Fibroblast of peridontal ligament (primary cell): ENCODE results near the gene CEP120.
A peak's percentile ranks its signal among the peaks of the same experiment; 100 is the strongest.

Experiments
- DNase-seq: peaks from one replicate; pipeline ENCODE4 v3.0.0-alpha.2; 2010; ENCODE audit errors: extremely low read depth

CEP120 gene

GRCh38 chr5:123299136-123299535 is 124.1 kb downstream of the CEP120 start:
- DNase-seq, result no peak

GRCh38 chr5:123298335-123299030 is 124.7 kb downstream of the CEP120 start:
- DNase-seq, result no peak

- DNase-seq, result peak; percentile 5
Measured at GRCh38 chr5:123297866-123298265, 125.3 kb downstream of the CEP120 start.

- no peak for DNase-seq
Measured at GRCh38 chr5:123297198-123297831, 125.9 kb downstream of the CEP120 start.
